Spleen (tissue), 11 donors: Measurements from ENCODE around the gene AGBL1. TPM values are rescaled to one million over a fixed set of nuclear protein-coding genes. Genes with fewer than 3 reads are reported as not detected.

Experiments used
- DNase-seq: peaks from one replicate; pipeline ENCODE4 v3.0.0-alpha.2; 2020
- H3K27ac ChIP-seq, 8 donors: fragments of 200-600 bp; sonication (generic) in 7 of 8; 1 replicate in 4 of 8; 2 replicates in 4 of 8; pipeline versions ENCODE4 v1.5.0 to v1.8.0; 2016 to 2021; ENCODE audit warnings: inconsistent platforms in 4 of 8, mild to moderate bottlenecking in 4 of 8, moderate library complexity in 1 of 8
- H3K27me3 ChIP-seq, 7 donors: fragments of 200-600 bp; sonication (generic) in 6 of 7; replicated peaks in 1 of 7; 1 replicate in 4 of 7; 2 replicates in 3 of 7; pipeline versions ENCODE4 v1.5.0 to v1.8.0; 2016 to 2021; ENCODE audit warnings: inconsistent platforms in 3 of 7, mild to moderate bottlenecking in 1 of 7
- H3K36me3 ChIP-seq, 6 donors: fragments of 200-600 bp; sonication (generic) in 5 of 6; 1 replicate in 4 of 6; 2 replicates in 2 of 6; pipeline versions ENCODE4 v1.5.0 to v1.8.0; 2016 to 2021; ENCODE audit warnings: inconsistent platforms in 2 of 6
- H3K4me1 ChIP-seq, 6 donors: fragments of 200-600 bp; sonication (generic) in 5 of 6; 1 replicate in 3 of 6; 2 replicates in 3 of 6; pipeline versions ENCODE4 v1.5.0 to v1.8.0; 2016 to 2021; ENCODE audit warnings: inconsistent platforms in 3 of 6
- H3K4me3 ChIP-seq, 8 donors: fragments of 200-600 bp; sonication (generic) in 7 of 8; 1 replicate in 4 of 8; 2 replicates in 4 of 8; pipeline versions ENCODE4 v1.5.0 to v1.8.0; 2016 to 2021; ENCODE audit warnings: inconsistent platforms in 4 of 8, mild to moderate bottlenecking in 4 of 8, moderate library complexity in 2 of 8
- H3K9me3 ChIP-seq, 8 donors: fragments of 200-600 bp; sonication (generic) in 7 of 8; 1 replicate in 4 of 8; 2 replicates in 4 of 8; pipeline versions ENCODE4 v1.5.0 to v1.8.0; 2016 to 2021; ENCODE audit warnings: inconsistent platforms in 4 of 8
- CTCF ChIP-seq, 11 experiments: fragments of 200-600 bp in 7 of 11; fragments of 450-650 bp in 4 of 11; sonication (generic) in 4 of 11; IDR thresholded peaks in 8 of 11; conservative IDR thresholded peaks in 3 of 11; 1 replicate in 7 of 11; 2 replicates in 4 of 11; pipeline versions ENCODE4 v1.4.0 to v1.8.0; 2016 to 2021; ENCODE audit warnings: antibody characterized with exemption in 11 of 11, inconsistent platforms in 4 of 11, mild to moderate bottlenecking in 1 of 11
- POLR2A ChIP-seq, 3 donors: fragments of 450-650 bp; IDR thresholded peaks; one replicate each; pipeline ENCODE4 v1.5.1; 2017; ENCODE audit warnings: antibody characterized with exemption in 3 of 3, mild to moderate bottlenecking in 1 of 3
- POLR2AphosphoS5 ChIP-seq, 3 donors: sonication (generic); formaldehyde crosslinking; IDR thresholded peaks; one replicate each; pipeline ENCODE4 v1.5.1; 2017; ENCODE audit warnings: antibody characterized with exemption in 3 of 3
- WGBS, 5 donors: extraction: QIAGEN DNeasy Blood & Tissue Kit in 3 of 5; methylation state at CpG; one replicate each; pipeline versions ENCODE4 v1.1.5 to v1.1.7; 2013 to 2018; 5-methylcytosine and 5-hydroxymethylcytosine counted together
- intact Hi-C: fragments of 100-400 bp; cut with DNase I; formaldehyde crosslinking; loops from one replicate; pipeline ENCODE4 v1.15.0; 2023; ENCODE audit warnings: low total_unique reads
- polyA plus RNA-seq, 3 donors: library from polyadenylated mRNA; stranded (reverse); fragments of 200-250 nt; gene quantifications; one replicate each; pipeline ENCODE4 v1.2.1, GENCODE V29; 2013
- total RNA-seq, 7 donors: library from RNA; depleted of rRNA in 3 of 7; stranded (reverse); fragments of >200 nt in 3 of 7; fragmentation: NEBNext Ultra II Directional in 4 of 7; extraction: Animal tissue kit (Norgen Biotek cat#: 25700) in 4 of 7; gene quantifications; one replicate each; pipeline versions ENCODE4 v1.1.0 to v1.2.1, GENCODE V29; 2016 to 2021
- donor health status: healthy with polysubstance abuse.
- donor health status: DM: no; HTN: no; CAD: no; lungs with moderate emphysema.
- donor health status: DM: no; HTN: no; CAD: no.
- donor health status: Bipolar disorder and iron deficiency.
- donor health status: healthy.
- donor health status: DM: no; HTN: no; CAD: no.
- donor health status: DM: yes; HTN: yes; CAD: no.

The AGBL1 gene
- total and polyA plus RNA-seq, 10 donors, result not detected

GRCh38 chr15:86040356-86041033, 39.2 kb upstream of the AGBL1 start:
- Histone ChIP-seq H3K4me3 (no peak overlapping the region), H3K36me3 (no peaks in the 10 kb centered on the region), H3K27ac (no peak overlapping the region), H3K27me3 (peaks cover 0 to 38% (median 0%) of the 10 kb centered on the region in 7 donors), H3K4me1 (no peaks in the 10 kb centered on the region), H3K9me3 (no peaks in the 10 kb centered on the region)
- intact Hi-C loops, result no loop called here
- 61 to 74% (median 70%) methylated on average over 6 of the region's 6 CpGs for WGBS, 5 donors
- TF ChIP-seq POLR2AphosphoS5 (IDR thresholded peaks at IDR 0.05) (no peak), POLR2A (IDR thresholded peaks at IDR 0.05) (no peak), CTCF (IDR thresholded peaks at IDR 0.05 in 8 of 11, conservative IDR thresholded peaks at IDR 0.05 in 3 of 11) (no peak)
- DNase-seq, result no peak

GRCh38 chr15:86041399-86041798, 38.3 kb upstream of the AGBL1 start:
- 51 to 62% (median 53%) methylated on average over 6 of the region's 6 CpGs for WGBS, 5 donors
- Histone ChIP-seq H3K9me3 (no peaks in the 10 kb centered on the region), H3K27ac (no peak overlapping the region), H3K4me3 (no peak overlapping the region), H3K4me1 (no peaks in the 10 kb centered on the region), H3K36me3 (no peaks in the 10 kb centered on the region), H3K27me3 (peaks cover 0 to 42% (median 0%) of the 10 kb centered on the region in 7 donors)
- TF ChIP-seq CTCF (IDR thresholded peaks at IDR 0.05 in 8 of 11, conservative IDR thresholded peaks at IDR 0.05 in 3 of 11) (no peak), POLR2A (IDR thresholded peaks at IDR 0.05) (no peak), POLR2AphosphoS5 (IDR thresholded peaks at IDR 0.05) (no peak)
- intact Hi-C loops, result no loop called here
- DNase-seq, result no peak

GRCh38 chr15:86042226-86042625, 37.4 kb upstream of the AGBL1 start:
- intact Hi-C loops, result no loop called here
- TF ChIP-seq POLR2A (IDR thresholded peaks at IDR 0.05) (no peak), POLR2AphosphoS5 (IDR thresholded peaks at IDR 0.05) (no peak), CTCF (IDR thresholded peaks at IDR 0.05 in 8 of 11, conservative IDR thresholded peaks at IDR 0.05 in 3 of 11) (no peak)
- Histone ChIP-seq H3K4me1 (no peaks in the 10 kb centered on the region), H3K36me3 (no peaks in the 10 kb centered on the region), H3K4me3 (no peak overlapping the region), H3K9me3 (no peaks in the 10 kb centered on the region), H3K27me3 (peaks cover 0 to 42% (median 0%) of the 10 kb centered on the region in 7 donors), H3K27ac (no peak overlapping the region)
- WGBS, 5 donors, result 83 to 100% (median 86%) methylated on average over 1 of the region's 1 CpG
- no peak for DNase-seq

GRCh38 chr15:86044981-86045380, 34.7 kb upstream of the AGBL1 start:
- Histone ChIP-seq H3K4me3 (no peak overlapping the region), H3K9me3 (no peaks in the 10 kb centered on the region), H3K36me3 (no peaks in the 10 kb centered on the region), H3K4me1 (no peaks in the 10 kb centered on the region), H3K27ac (no peak overlapping the region), H3K27me3 (peaks cover 0 to 42% (median 0%) of the 10 kb centered on the region in 7 donors)
- TF ChIP-seq POLR2AphosphoS5 (IDR thresholded peaks at IDR 0.05), result no peak
- no peak for TF ChIP-seq POLR2A (IDR thresholded peaks at IDR 0.05)
- no peak for TF ChIP-seq CTCF (IDR thresholded peaks at IDR 0.05 in 8 of 11, conservative IDR thresholded peaks at IDR 0.05 in 3 of 11)
- WGBS, 5 donors, result 0 to 4% (median 3%) methylated on average over 1 of the region's 1 CpG; no CpG with 5 or more reads in 1 of the 5 donors
- DNase-seq, result no peak
- intact Hi-C loops, result no loop called here
